Measurements from ENCODE around the gene DYNLT1. TPM values are rescaled to one million over a fixed set of nuclear protein-coding genes. Genes with fewer than 3 reads are reported as not detected.

The DYNLT1 gene
- total and polyA plus RNA-seq, 2 of the 4 experiments (the other 2 are of a cell fraction) = 235 to 349 TPM

- intact Hi-C loops (cut with micrococcal nuclease) (loop anchor here (5.0 kb wide), 1 partner anchor 34 kb away; no protein-coding TSS in a partner anchor), in situ Hi-C loops (cut with MboI; ENCODE audit: low sequenced_read_pairs) (no loop called here), dilution Hi-C loops (cut with HindIII; ENCODE audit: low sequenced_read_pairs, unreplicated experiment) (no loop called here)
- H3K18ac ChIP-seq (ENCODE audit: low read depth, low read length) = no peak overlapping the region
- ATAC-seq (ENCODE audit: low read depth) (no peak), DNase-seq (no peak)
- H3K9me1 ChIP-seq (ENCODE audit: insufficient read depth, low read length) = no peaks in the 10 kb centered on the region
- no peaks in the 10 kb centered on the region for H3K9me3 ChIP-seq (ENCODE audit: control insufficient read depth, insufficient read depth, low read length)
- H3K4me3 ChIP-seq (ENCODE audit: insufficient read depth, low read depth, low read length) = no peak overlapping the region
- 27% methylated on average over 3 of the region's 11 CpGs; no CpG with 5 or more reads in 1 of the 2 experiments for WGBS, 2 experiments (ENCODE audit: extremely low coverage in 2 of 2, insufficient read length in 1 of 2)
- H2AFZ ChIP-seq (replicated peaks; ENCODE audit: low read length, poor library complexity) = peak overlapping the region; percentile 70
- H3K36me3 ChIP-seq (ENCODE audit: control insufficient read depth, insufficient read depth, low read length) = no peaks in the 10 kb centered on the region
- ChIA-PET POLR2A (ENCODE audit: unreplicated experiment) (no interaction called here), CTCF (interaction anchor here (2.8 kb wide), 1 partner anchor 27 kb away, joined by 12 read pairs; no protein-coding TSS in a partner anchor)
- no peaks in the 10 kb centered on the region for H3K79me1 ChIP-seq (ENCODE audit: low read depth in 1 of 2, low read length in 2 of 2)
- no peaks in the 10 kb centered on the region for H3K27me3 ChIP-seq (ENCODE audit: control insufficient read depth, insufficient read depth, low read length)
- H2BK5ac ChIP-seq (ENCODE audit: low read depth, low read length, poor library complexity, severe bottlenecking) = no peak overlapping the region
- H3K4me2 ChIP-seq (ENCODE audit: low read depth, low read length) = no peak overlapping the region; the same call in 1 of the 2 replicates
- H3K4me1 ChIP-seq (ENCODE audit: control insufficient read depth, insufficient read depth, low read length) = peaks cover 8% of the 10 kb centered on the region; the same call in 1 of the 2 replicates
- H3K14ac ChIP-seq (replicated peaks; ENCODE audit: low read depth, low read length) = no peak overlapping the region
- peak overlapping the region in 1 of 2 experiments; percentile 31; a peak in 1 of 4 replicates for H4K8ac ChIP-seq (ENCODE audit: low read depth in 2 of 2, low read length in 2 of 2)
- H3K56ac ChIP-seq (ENCODE audit: extremely low read depth, insufficient read depth, low read length) = no peak overlapping the region
- TF ChIP-seq CTCF (conservative IDR thresholded peaks at IDR 0.05; ENCODE audit: low read depth, low read length) (no peak), RAD21 (IDR thresholded peaks at IDR 0.05; ENCODE audit: low read length) (no peak), RCOR1 (IDR thresholded peaks at IDR 0.05; ENCODE audit: insufficient replicate concordance, low read length) (no peak), MAFK (IDR thresholded peaks at IDR 0.05; ENCODE audit: low read depth, low read length) (no peak), CHD1 (IDR thresholded peaks at IDR 0.05; ENCODE audit: low read depth, low read length) (no peak), POLR2A (IDR thresholded peaks at IDR 0.05; ENCODE audit: low read depth, low read length) (no peak), NFE2L2 (IDR thresholded peaks at IDR 0.05; ENCODE audit: low read depth, low read length) (no peak), FOS (IDR thresholded peaks at IDR 0.05; ENCODE audit: low read depth, low read length) (no peak), CEBPB (IDR thresholded peaks at IDR 0.05; ENCODE audit: low read depth, low read length) (no peak), SMC3 (IDR thresholded peaks at IDR 0.05; ENCODE audit: low read depth, low read length) (no peak), MXI1 (IDR thresholded peaks at IDR 0.05; ENCODE audit: borderline replicate concordance, low read depth, low read length) (no peak), MAZ (IDR thresholded peaks at IDR 0.05; ENCODE audit: borderline replicate concordance, low read depth, low read length) (no peak), RFX5 (IDR thresholded peaks at IDR 0.05; ENCODE audit: low read depth, low read length) (no peak), BHLHE40 (IDR thresholded peaks at IDR 0.05; ENCODE audit: low read depth, low read length) (no peak), ELK1 (IDR thresholded peaks at IDR 0.05; ENCODE audit: borderline replicate concordance, low read depth, low read length) (no peak)
- TF ChIP-seq, protein P1, sequence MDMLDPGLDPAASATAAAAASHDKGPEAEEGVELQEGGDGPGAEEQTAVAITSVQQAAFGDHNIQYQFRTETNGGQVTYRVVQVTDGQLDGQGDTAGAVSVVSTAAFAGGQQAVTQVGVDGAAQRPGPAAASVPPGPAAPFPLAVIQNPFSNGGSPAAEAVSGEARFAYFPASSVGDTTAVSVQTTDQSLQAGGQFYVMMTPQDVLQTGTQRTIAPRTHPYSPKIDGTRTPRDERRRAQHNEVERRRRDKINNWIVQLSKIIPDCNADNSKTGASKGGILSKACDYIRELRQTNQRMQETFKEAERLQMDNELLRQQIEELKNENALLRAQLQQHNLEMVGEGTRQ (IDR thresholded peaks at IDR 0.05; ENCODE audit: low read depth, low read length) = no peak
- H2BK120ac ChIP-seq (ENCODE audit: low read depth, low read length) = no peak overlapping the region
- no peak overlapping the region for H3K27ac ChIP-seq (ENCODE audit: insufficient read depth, low read length)
- no peaks in the 10 kb centered on the region for H4K20me1 ChIP-seq (ENCODE audit: insufficient read depth, low read length)
- no peak overlapping the region for H3K4ac ChIP-seq (ENCODE audit: low read depth, low read length)
- no peak overlapping the region for H3K23ac ChIP-seq (ENCODE audit: low read depth, low read length)
- H4K5ac ChIP-seq (ENCODE audit: low read depth, low read length) = no peak overlapping the region
- no peak overlapping the region for H2BK20ac ChIP-seq (ENCODE audit: low read depth, low read length)
- H2AK5ac ChIP-seq (ENCODE audit: low read depth, low read length) = no peak overlapping the region
- BruUV-seq (replicated peaks) = no TSS peak
- H3K9ac ChIP-seq (ENCODE audit: low read depth, low read length) = no peak overlapping the region
- H2BK15ac ChIP-seq (ENCODE audit: low read depth, low read length) = no peak overlapping the region
- no peak overlapping the region for H4K91ac ChIP-seq (ENCODE audit: insufficient read depth, low read depth, low read length)
- H2AK9ac ChIP-seq (replicated peaks; ENCODE audit: low read depth, low read length, poor library complexity) = no peak overlapping the region
Observed at GRCh38 chr6:158663625-158664165, 19.2 kb upstream of the DYNLT1 start.

Data from IMR-90 (cell line).